ENCODE results near the gene DEK. TPM values are rescaled to one million over a fixed set of nuclear protein-coding genes. Genes with fewer than 3 reads are reported as not detected.

The DEK gene
- total RNA-seq: 105 and 107 TPM in 2 replicates

GRCh38 chr6:18264219-18264922 is at the start of gene DEK:
Gene DEK, minus strand, starts transcription at chr6:18264530. Its CDS starts 543 bp downstream, at chr6:18263987.

Small RNA genes within 50 kb of the gene (small RNA-seq; reads per million reads assigned to genes)
- gene AL138825.1 (not detected), gene RF00019 (not detected), gene RNU6-263P (not detected)

Other genes with a start within 250 kb of the DEK start
- 2.9 and 3.2 TPM in 2 replicates for gene NHLRC1, start 141.9 kb downstream of the DEK start, total RNA-seq
- 20.1 and 20.4 TPM in 2 replicates for gene TPMT, start 109.5 kb downstream of the DEK start, total RNA-seq
- gene KDM1B, start 109.1 kb downstream of the DEK start, total RNA-seq: 16.2 and 21.0 TPM in 2 replicates
- gene RNF144B, start 122.8 kb upstream of the DEK start, total RNA-seq: 16.6 and 21.4 TPM in 2 replicates

All from articular chondrocyte of knee joint (primary cell).